ENCODE data around the gene RBM44. TPM values are rescaled to one million over a fixed set of nuclear protein-coding genes. Genes with fewer than 3 reads are reported as not detected.

Gene RBM44
- total RNA-seq, 3 donors from 2014 or later = 1.4 to 2.5 (median 2.0) TPM

DNA sequence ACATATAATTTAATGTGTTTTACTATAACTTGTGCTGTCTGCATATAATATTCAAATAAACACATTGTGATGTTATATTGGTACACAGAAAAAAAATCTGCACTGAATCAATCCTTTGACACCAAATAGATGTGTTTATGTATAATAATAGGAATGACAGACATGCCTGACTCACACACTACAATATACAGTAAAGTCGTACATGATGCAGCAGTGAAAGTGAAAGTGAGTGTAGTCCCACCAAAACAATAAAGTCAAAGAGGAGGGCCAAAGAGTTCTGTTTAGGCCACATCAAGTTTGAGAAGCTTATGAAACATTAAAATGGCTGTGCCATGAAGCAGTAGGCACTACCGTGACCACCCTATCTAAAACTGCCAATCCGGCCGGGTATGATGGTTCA lies 8.2 kb upstream of the RBM44 start:
- H3K4me1 ChIP-seq = no peaks in the 10 kb centered on the region
- H3K4me3 ChIP-seq = no peak overlapping the region
- no peaks in the 10 kb centered on the region for H3K36me3 ChIP-seq
- peaks cover 8 to 9% of the 10 kb centered on the region in 2 donors for H3K9me3 ChIP-seq
- intact Hi-C loops (cut with DNase I; ENCODE audit: low total_unique reads) = no loop called here
- no peaks in the 10 kb centered on the region for H3K27me3 ChIP-seq
- TF ChIP-seq POLR2A (IDR thresholded peaks at IDR 0.05) = no peak
- DNase-seq (ENCODE audit: low spot score in 2 of 2) = no peak
- H3K27ac ChIP-seq = no peak overlapping the region

DNA sequence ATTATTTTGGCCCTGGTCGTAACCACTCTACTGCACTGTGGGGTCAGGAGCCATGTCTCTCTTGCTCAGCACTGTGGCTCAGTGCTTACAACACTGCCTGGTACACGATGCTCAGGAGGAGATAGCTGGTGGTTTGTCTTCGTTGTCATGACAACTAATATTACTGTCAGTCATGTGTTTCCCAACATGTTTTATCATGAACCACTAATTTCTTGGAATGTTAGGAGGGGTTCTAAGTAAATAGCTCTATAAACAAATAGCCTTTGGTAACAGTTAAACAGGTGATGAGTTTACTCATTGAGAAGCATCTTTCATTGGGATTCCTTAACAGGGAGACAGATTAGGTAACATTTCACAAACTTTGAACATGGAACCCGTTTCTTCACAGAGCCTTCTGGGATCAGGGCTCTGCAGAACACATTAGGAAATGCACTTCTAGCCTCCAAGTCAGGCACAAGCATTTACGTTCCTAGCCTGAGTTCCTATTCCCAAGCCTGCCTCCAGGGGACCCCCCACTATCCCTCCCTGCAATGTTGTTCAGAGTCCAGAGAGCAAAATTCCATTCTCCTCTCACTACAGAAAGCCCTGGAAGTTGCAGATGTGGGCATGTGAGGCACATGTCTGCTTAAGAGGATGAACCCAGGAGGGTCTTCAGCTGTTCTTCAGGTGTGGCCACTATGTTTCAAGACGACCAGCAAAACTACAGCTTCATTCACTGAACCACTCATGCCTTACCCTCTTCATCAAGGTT lies 6.4 kb upstream of the RBM44 start:
- H3K4me1 ChIP-seq = no peaks in the 10 kb centered on the region
- H3K9me3 ChIP-seq = peaks cover under 1 to 2% of the 10 kb centered on the region in 2 donors
- TF ChIP-seq, protein P1, sequence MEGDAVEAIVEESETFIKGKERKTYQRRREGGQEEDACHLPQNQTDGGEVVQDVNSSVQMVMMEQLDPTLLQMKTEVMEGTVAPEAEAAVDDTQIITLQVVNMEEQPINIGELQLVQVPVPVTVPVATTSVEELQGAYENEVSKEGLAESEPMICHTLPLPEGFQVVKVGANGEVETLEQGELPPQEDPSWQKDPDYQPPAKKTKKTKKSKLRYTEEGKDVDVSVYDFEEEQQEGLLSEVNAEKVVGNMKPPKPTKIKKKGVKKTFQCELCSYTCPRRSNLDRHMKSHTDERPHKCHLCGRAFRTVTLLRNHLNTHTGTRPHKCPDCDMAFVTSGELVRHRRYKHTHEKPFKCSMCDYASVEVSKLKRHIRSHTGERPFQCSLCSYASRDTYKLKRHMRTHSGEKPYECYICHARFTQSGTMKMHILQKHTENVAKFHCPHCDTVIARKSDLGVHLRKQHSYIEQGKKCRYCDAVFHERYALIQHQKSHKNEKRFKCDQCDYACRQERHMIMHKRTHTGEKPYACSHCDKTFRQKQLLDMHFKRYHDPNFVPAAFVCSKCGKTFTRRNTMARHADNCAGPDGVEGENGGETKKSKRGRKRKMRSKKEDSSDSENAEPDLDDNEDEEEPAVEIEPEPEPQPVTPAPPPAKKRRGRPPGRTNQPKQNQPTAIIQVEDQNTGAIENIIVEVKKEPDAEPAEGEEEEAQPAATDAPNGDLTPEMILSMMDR (IDR thresholded peaks at IDR 0.05) = no peak
- DNase-seq (ENCODE audit: low spot score in 2 of 2) = no peak
- no peak overlapping the region for H3K27ac ChIP-seq
- H3K4me3 ChIP-seq = no peak overlapping the region
- intact Hi-C loops (cut with DNase I; ENCODE audit: low total_unique reads) = no loop called here
- no peaks in the 10 kb centered on the region for H3K27me3 ChIP-seq
- H3K36me3 ChIP-seq = no peaks in the 10 kb centered on the region

DNA sequence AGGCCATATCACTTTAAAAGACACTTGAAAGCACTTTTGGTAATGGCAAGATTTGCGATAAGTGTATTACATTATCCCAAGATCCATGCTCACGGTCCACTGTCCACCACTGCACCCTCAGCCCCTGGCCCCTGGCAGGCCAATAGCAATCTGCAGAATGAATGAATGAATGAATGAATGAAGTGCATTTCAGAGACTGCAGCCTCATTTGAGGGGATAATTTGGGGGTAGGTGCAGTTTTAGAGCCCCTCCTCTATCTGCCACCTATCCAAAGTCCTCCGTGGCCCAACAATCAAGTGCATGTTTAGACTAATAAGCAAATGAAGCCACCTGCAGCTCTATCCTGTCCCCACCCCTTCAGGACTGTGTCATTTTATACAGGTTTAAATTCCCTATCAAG lies 1.3 kb upstream of the RBM44 start:
- no peak for DNase-seq (ENCODE audit: low spot score in 2 of 2)
- H3K27ac ChIP-seq = no peak overlapping the region
- no peaks in the 10 kb centered on the region for H3K27me3 ChIP-seq
- peaks cover 0 to 9% of the 10 kb centered on the region in 2 donors for H3K9me3 ChIP-seq
- no peak overlapping the region for H3K4me3 ChIP-seq
- no peaks in the 10 kb centered on the region for H3K36me3 ChIP-seq
- no peak for TF ChIP-seq POLR2AphosphoS5 (IDR thresholded peaks at IDR 0.05)
- no peak for TF ChIP-seq POLR2A (IDR thresholded peaks at IDR 0.05)
- TF ChIP-seq, protein P1 (IDR thresholded peaks at IDR 0.05) = no peak
- no peaks in the 10 kb centered on the region for H3K4me1 ChIP-seq
- intact Hi-C loops (cut with DNase I; ENCODE audit: low total_unique reads) = no loop called here

DNA sequence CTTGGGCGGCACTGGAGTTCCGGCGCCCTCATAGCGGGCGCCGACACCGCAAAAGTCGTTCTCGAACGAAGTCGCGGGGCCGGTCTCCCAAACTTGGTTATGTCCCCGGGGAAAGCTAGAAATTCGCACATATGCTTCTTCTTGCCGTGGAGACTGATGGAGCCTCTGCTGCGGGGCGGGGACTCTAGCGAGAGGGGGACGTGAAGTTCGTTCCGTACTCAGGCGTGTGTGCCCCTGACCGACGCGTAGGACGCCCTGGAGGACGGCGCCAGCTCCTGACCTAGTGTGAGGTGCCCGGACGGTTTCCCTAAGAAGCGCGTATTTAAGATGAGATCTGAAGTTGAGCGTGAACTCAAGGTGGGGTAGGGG lies 465 bp downstream of the RBM44 start:
- intact Hi-C loops (cut with DNase I; ENCODE audit: low total_unique reads) = no loop called here
- peaks cover 0 to 9% of the 10 kb centered on the region in 2 donors for H3K9me3 ChIP-seq
- DNase-seq (ENCODE audit: low spot score in 2 of 2) = no peak
- no peak for TF ChIP-seq POLR2A (IDR thresholded peaks at IDR 0.05)
- TF ChIP-seq POLR2AphosphoS5 (IDR thresholded peaks at IDR 0.05) = no peak
- TF ChIP-seq, protein P1 (IDR thresholded peaks at IDR 0.05) = no peak
- H3K27ac ChIP-seq = no peak overlapping the region
- H3K4me3 ChIP-seq = no peak overlapping the region
- H3K4me1 ChIP-seq = no peaks in the 10 kb centered on the region
- H3K27me3 ChIP-seq = no peaks in the 10 kb centered on the region
- H3K36me3 ChIP-seq = no peaks in the 10 kb centered on the region

DNA sequence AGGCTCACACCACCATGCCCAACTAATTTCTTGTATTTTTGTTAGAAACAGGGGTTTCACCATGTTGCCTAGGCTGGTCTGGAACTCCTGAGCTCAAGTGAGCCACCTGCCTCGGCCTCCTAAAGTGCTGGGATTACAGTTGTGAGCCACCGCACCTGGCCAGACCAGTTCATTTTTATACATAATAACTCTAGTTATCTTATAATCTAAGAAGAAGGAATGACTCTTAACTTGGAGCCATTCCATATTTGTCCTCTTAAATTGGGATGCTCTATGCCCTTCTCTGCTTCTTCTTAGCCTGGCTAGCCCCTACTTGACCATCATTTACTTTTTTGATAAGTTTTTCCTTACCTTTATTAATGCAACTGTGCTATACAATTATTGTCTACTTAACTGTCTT lies 2.9 kb downstream of the RBM44 start:
- Histone ChIP-seq H3K27me3 (no peaks in the 10 kb centered on the region), H3K4me1 (no peaks in the 10 kb centered on the region), H3K36me3 (no peaks in the 10 kb centered on the region), H3K4me3 (no peak overlapping the region), H3K9me3 (peaks cover 0 to 9% of the 10 kb centered on the region in 2 donors), H3K27ac (no peak overlapping the region)
- intact Hi-C loops (cut with DNase I; ENCODE audit: low total_unique reads) = no loop called here
- no peak for DNase-seq (ENCODE audit: low spot score in 2 of 2)
- TF ChIP-seq, protein P1 (IDR thresholded peaks at IDR 0.05) = no peak
- no peak for TF ChIP-seq POLR2AphosphoS5 (IDR thresholded peaks at IDR 0.05)
- TF ChIP-seq POLR2A (IDR thresholded peaks at IDR 0.05) = no peak

All from breast epithelium (tissue), 4 donors.